Pancreas (tissue), 10 donors: Measurements from ENCODE around the gene DLGAP4. TPM values are rescaled to one million over a fixed set of nuclear protein-coding genes. Genes with fewer than 3 reads are reported as not detected.

ENCODE experiments used
- ATAC-seq, 4 donors: fragments of 200-7000 bp; cut with Tn5 transposase; one replicate each; pipeline versions ENCODE4 v1.8.0 to v1.9.1; 2020; ENCODE audit warnings: mild to moderate bottlenecking in 4 of 4, moderate library complexity in 4 of 4
- DNase-seq, 6 donors: peaks; one replicate each; pipeline ENCODE4 v3.0.0-alpha.2; 2020
- FAIRE-seq: peaks from 2 replicates; lab custom pipeline; 2012; peaks lifted over from hg19 to GRCh38; lab: Jason Lieb, UNC
- H3K27ac ChIP-seq, 4 donors: fragments of 200-600 bp; sonication (generic); 1 replicate in 3 of 4; 2 replicates in 1 of 4; pipeline versions ENCODE4 v1.5.0 to v1.8.0; 2020
- H3K27me3 ChIP-seq, 4 donors: fragments of 200-600 bp; one replicate each; pipeline ENCODE4 v1.8.0; 2021
- H3K36me3 ChIP-seq, 3 donors: fragments of 200-600 bp; sonication (generic) in 1 of 3; one replicate each; pipeline versions ENCODE4 v1.5.0 to v1.8.0; 2020 to 2021
- H3K4me1 ChIP-seq, 3 donors: fragments of 200-600 bp; one replicate each; pipeline ENCODE4 v1.8.0; 2021
- H3K4me3 ChIP-seq, 4 donors: fragments of 200-600 bp; sonication (generic) in 2 of 4; one replicate each; pipeline versions ENCODE4 v1.5.0 to v1.8.0; 2020 to 2021
- H3K9me3 ChIP-seq, 4 donors: fragments of 200-600 bp; one replicate each; pipeline ENCODE4 v1.8.0; 2021
- CTCF ChIP-seq, 4 donors: fragments of 200-600 bp; sonication (generic) in 3 of 4; IDR thresholded peaks; one replicate each; pipeline versions ENCODE4 v1.5.0 to v1.8.0; 2021; ENCODE audit warnings: antibody characterized with exemption in 4 of 4
- WGBS, 2 donors: extraction: QIAGEN DNeasy Blood & Tissue Kit; methylation state at CpG; one replicate each; pipeline ENCODE4 v1.1.7; 2013; 5-methylcytosine and 5-hydroxymethylcytosine counted together
- intact Hi-C, 3 donors: fragments of 100-400 bp; cut with DNase I; formaldehyde crosslinking; loops; one replicate each; pipeline versions ENCODE4 v1.11.1 to v1.14.2; 2022
- polyA plus RNA-seq, 2 donors: library from polyadenylated mRNA; stranded (reverse); fragments of 200-250 nt; gene quantifications; one replicate each; pipeline ENCODE4 v1.2.3, GENCODE V29; 2013
- total RNA-seq, 6 donors: library from RNA; stranded (reverse); fragmentation: NEBNext Ultra II Directional in 4 of 6; extraction: Animal tissue kit (Norgen Biotek cat#: 25700) in 4 of 6; gene quantifications; one replicate each; pipeline versions ENCODE4 v1.2.1 to v1.2.4, GENCODE V29; 2021 to 2023
- donor health status: healthy with polysubstance abuse.
- donor health status: DM: no; HTN: no; CAD: no; lungs with moderate emphysema.
- donor health status: DM: no; HTN: no; CAD: no.
- donor health status: control.
- donor health status: control.
- donor health status: Bipolar disorder and iron deficiency.
- donor health status: DM: yes; HTN: yes; CAD: no.
- donor health status: DM: no; HTN: no; CAD: no.
- donor health status: DM: no; HTN: no; CAD: no.
- donor health status: DM: yes; HTN: yes; CAD: no.

DLGAP4 gene
- total and polyA plus RNA-seq, 8 donors, result 28.6 to 49.5 (median 42.6) TPM

GRCh38 chr20:36299459-36299858 lies 6.7 kb upstream of the DLGAP4 start:
- 54 to 68% methylated on average over 4 of the region's 4 CpGs for WGBS, 2 donors
- Histone ChIP-seq H3K9me3 (no peaks in the 10 kb centered on the region), H3K4me1 (no peaks in the 10 kb centered on the region), H3K36me3 (no peaks in the 10 kb centered on the region), H3K27ac (no peak overlapping the region), H3K27me3 (peaks cover 0 to 3% (median 1%) of the 10 kb centered on the region in 4 donors), H3K4me3 (no peak overlapping the region)
- FAIRE-seq (no peak), DNase-seq (no peak), ATAC-seq (no peak)
- no peak for TF ChIP-seq CTCF (IDR thresholded peaks at IDR 0.05)
- intact Hi-C loops, result no loop called here

GRCh38 chr20:36301359-36302119 lies 4.6 kb upstream of the DLGAP4 start:
- DNase-seq (no peak), FAIRE-seq (no peak), ATAC-seq (no peak)
- H3K36me3 ChIP-seq, result no peaks in the 10 kb centered on the region
- H3K4me3 ChIP-seq, result no peak overlapping the region
- peaks cover 0 to under 1% (median under 1%) of the 10 kb centered on the region in 3 donors for H3K4me1 ChIP-seq
- WGBS, 2 donors, result 48 to 59% methylated on average over 7 of the region's 7 CpGs
- no peaks in the 10 kb centered on the region for H3K9me3 ChIP-seq
- intact Hi-C loops, result no loop called here
- no peak for TF ChIP-seq CTCF (IDR thresholded peaks at IDR 0.05)
- peaks cover 0 to under 1% (median 0%) of the 10 kb centered on the region in 4 donors for H3K27me3 ChIP-seq
- H3K27ac ChIP-seq, result no peak overlapping the region

- intact Hi-C loops, result no loop called here
- WGBS, 2 donors, result 39 to 55% methylated on average over 14 of the region's 14 CpGs
- Histone ChIP-seq H3K27me3 (peaks cover 0 to 3% (median 0%) of the 10 kb centered on the region in 4 donors), H3K9me3 (no peaks in the 10 kb centered on the region), H3K4me3 (no peak overlapping the region), H3K27ac (no peak overlapping the region), H3K4me1 (peaks cover 0 to 5% (median 3%) of the 10 kb centered on the region in 3 donors), H3K36me3 (no peaks in the 10 kb centered on the region)
- DNase-seq, result no peak
- no peak for ATAC-seq
- no peak for TF ChIP-seq CTCF (IDR thresholded peaks at IDR 0.05)
- FAIRE-seq, result no peak
Observed at GRCh38 chr20:36303020-36303595, 3.0 kb upstream of the DLGAP4 start.

- peaks cover 0 to 3% (median 0%) of the 10 kb centered on the region in 4 donors for H3K27me3 ChIP-seq
- TF ChIP-seq CTCF (IDR thresholded peaks at IDR 0.05), result no peak
- FAIRE-seq (no peak), DNase-seq (no peak), ATAC-seq (no peak)
- H3K9me3 ChIP-seq, result no peaks in the 10 kb centered on the region
- no peaks in the 10 kb centered on the region for H3K36me3 ChIP-seq
- WGBS, 2 donors, result 43% methylated on average over 1 of the region's 1 CpG
- no peak overlapping the region for H3K4me3 ChIP-seq
- peaks cover 0 to 5% (median 3%) of the 10 kb centered on the region in 3 donors for H3K4me1 ChIP-seq
- no peak overlapping the region for H3K27ac ChIP-seq
- intact Hi-C loops, result no loop called here
Observed at GRCh38 chr20:36303831-36304230, 2.3 kb upstream of the DLGAP4 start.
